CD8-positive, alpha-beta memory T cell (primary cell): Measurements from ENCODE around the gene ANK3. TPM values are rescaled to one million over a fixed set of nuclear protein-coding genes. Genes with fewer than 3 reads are reported as not detected.
A peak's percentile ranks its signal among the peaks of the same experiment; 100 is the strongest.

ENCODE experiments used
- CTCF ChIA-PET: fragments of 350-600 bp; sonication (Branson Sonifier 250); formaldehyde crosslinking; loops from one replicate; lab custom pipeline; 2021; ENCODE audit warnings: antibody characterized with exemption; lab: Charles Lee
- POLR2A ChIA-PET: fragments of 350-600 bp; sonication (Branson Sonifier 250); formaldehyde crosslinking; loops from one replicate; lab custom pipeline; 2021; ENCODE audit warnings: antibody characterized with exemption; lab: Charles Lee
- DNase-seq, 5 donors: peaks; one replicate each; pipeline versions ENCODE4 v3.0.0 to v3.0.0-alpha.2; 2020 to 2022; ENCODE audit warnings: mixed read lengths in 1 of 5
- H3K27ac ChIP-seq: one replicate; pipeline ENCODE4 v1.7.0; 2013; ENCODE audit warnings: low read depth, mild to moderate bottlenecking, low read length, moderate library complexity
- H3K27me3 ChIP-seq: 2 replicates; pipeline ENCODE4 v1.7.0; 2013; ENCODE audit warnings: low read length, mild to moderate bottlenecking; ENCODE audit not compliant: insufficient read depth, poor library complexity, severe bottlenecking
- H3K36me3 ChIP-seq: 2 replicates; pipeline ENCODE4 v1.7.0; 2013; ENCODE audit warnings: mild to moderate bottlenecking, low read length, moderate library complexity; ENCODE audit not compliant: insufficient read depth
- H3K4me1 ChIP-seq: 2 replicates; pipeline ENCODE4 v1.7.0; 2013; ENCODE audit warnings: mild to moderate bottlenecking, low read length, moderate library complexity; ENCODE audit not compliant: insufficient read depth
- H3K4me3 ChIP-seq: 2 replicates; pipeline ENCODE4 v1.7.0; 2013; ENCODE audit warnings: mild to moderate bottlenecking, low read length
- H3K9me3 ChIP-seq: 2 replicates; pipeline ENCODE4 v1.7.0; 2013; ENCODE audit warnings: mild to moderate bottlenecking, low read length
- H3K27ac Mint-ChIP-seq, 8 donors: one replicate each; pipeline ENCODE4 v1.8.0; 2020 to 2021; ENCODE audit warnings: mixed read lengths in 8 of 8, mild to moderate bottlenecking in 6 of 8, inconsistent platforms in 3 of 8, moderate library complexity in 3 of 8
- H3K27me3 Mint-ChIP-seq, 2 donors: one replicate each; pipeline ENCODE4 v1.8.0; 2020 to 2021; ENCODE audit warnings: mixed read lengths in 2 of 2, mild to moderate bottlenecking in 1 of 2, moderate library complexity in 1 of 2
- H3K36me3 Mint-ChIP-seq, 3 donors: one replicate each; pipeline ENCODE4 v1.8.0; 2020 to 2021; ENCODE audit warnings: mixed read lengths in 3 of 3, inconsistent platforms in 1 of 3, mild to moderate bottlenecking in 1 of 3
- H3K4me1 Mint-ChIP-seq, 3 donors: one replicate each; pipeline ENCODE4 v1.8.0; 2020 to 2021; ENCODE audit warnings: mixed read lengths in 3 of 3, inconsistent platforms in 1 of 3, mild to moderate bottlenecking in 1 of 3
- H3K4me3 Mint-ChIP-seq, 7 donors: one replicate each; pipeline ENCODE4 v1.8.0; 2020 to 2021; ENCODE audit warnings: mixed read lengths in 7 of 7, mild to moderate bottlenecking in 6 of 7, moderate library complexity in 4 of 7, inconsistent platforms in 2 of 7
- H3K9me3 Mint-ChIP-seq, 5 donors: one replicate each; pipeline ENCODE4 v1.8.0; 2020 to 2022; ENCODE audit warnings: mixed read lengths in 5 of 5, mild to moderate bottlenecking in 3 of 5, moderate library complexity in 2 of 5, inconsistent platforms in 1 of 5
- polyA plus RNA-seq: library from polyadenylated mRNA; unstranded; fragments of 300-500 nt; fragmentation: Illumina TruSeq; gene quantifications from one replicate; pipeline ENCODE4 v1.2.3, GENCODE V29; 2021
- total RNA-seq, 2 experiments: library from RNA; stranded (reverse); gene quantifications; one replicate each; pipeline ENCODE4 v1.2.3, GENCODE V29; 2021

The ANK3 gene
- total and polyA plus RNA-seq, 3 experiments from 2014 or later, result 10.2 to 12.8 (median 11.8) TPM

GRCh38 chr10:60375293-60376004 is 14.2 kb downstream of the ANK3 start:
- POLR2A ChIA-PET, result no interaction called here
- H3K27me3 Mint-ChIP-seq, result peaks cover 0 to 7% of the 10 kb centered on the region in 2 donors
- H3K27ac Mint-ChIP-seq, result no peak overlapping the region
- CTCF ChIA-PET, result no interaction called here
- no peaks in the 10 kb centered on the region for H3K36me3 ChIP-seq
- H3K9me3 Mint-ChIP-seq, result no peaks in the 10 kb centered on the region
- H3K27me3 ChIP-seq, result no peaks in the 10 kb centered on the region
- H3K4me1 Mint-ChIP-seq, result peaks cover 0 to 15% (median 0%) of the 10 kb centered on the region in 3 donors
- no peaks in the 10 kb centered on the region for H3K4me1 ChIP-seq
- H3K9me3 ChIP-seq, result no peaks in the 10 kb centered on the region
- H3K4me3 ChIP-seq, result no peak overlapping the region
- DNase-seq, result no peak
- no peak overlapping the region for H3K27ac ChIP-seq
- H3K4me3 Mint-ChIP-seq, result no peak overlapping the region
- peaks cover 0 to 5% (median 0%) of the 10 kb centered on the region in 3 donors for H3K36me3 Mint-ChIP-seq

GRCh38 chr10:60374836-60375235 is 14.8 kb downstream of the ANK3 start:
- ChIA-PET POLR2A (no interaction called here), CTCF (no interaction called here)
- H3K27ac Mint-ChIP-seq, result no peak overlapping the region
- H3K27me3 Mint-ChIP-seq, result peaks cover 0 to 7% of the 10 kb centered on the region in 2 donors
- no peak overlapping the region for H3K4me3 Mint-ChIP-seq
- Histone ChIP-seq H3K4me1 (no peaks in the 10 kb centered on the region), H3K36me3 (no peaks in the 10 kb centered on the region), H3K9me3 (no peaks in the 10 kb centered on the region), H3K27me3 (no peaks in the 10 kb centered on the region), H3K27ac (no peak overlapping the region), H3K4me3 (no peak overlapping the region)
- H3K4me1 Mint-ChIP-seq, result peaks cover 0 to 14% (median 0%) of the 10 kb centered on the region in 3 donors
- peaks cover 0 to 5% (median 0%) of the 10 kb centered on the region in 3 donors for H3K36me3 Mint-ChIP-seq
- DNase-seq, result no peak
- H3K9me3 Mint-ChIP-seq, result no peaks in the 10 kb centered on the region

GRCh38 chr10:60372436-60372835 is 17.2 kb downstream of the ANK3 start:
- Histone ChIP-seq H3K36me3 (no peaks in the 10 kb centered on the region), H3K4me3 (no peak overlapping the region), H3K9me3 (no peaks in the 10 kb centered on the region), H3K27me3 (no peaks in the 10 kb centered on the region), H3K27ac (no peak overlapping the region), H3K4me1 (no peaks in the 10 kb centered on the region)
- Mint-ChIP-seq H3K36me3 (peaks cover 0 to 5% (median 0%) of the 10 kb centered on the region in 3 donors), H3K9me3 (no peaks in the 10 kb centered on the region), H3K4me3 (no peak overlapping the region), H3K27ac (no peak overlapping the region), H3K27me3 (peaks cover 0 to 7% of the 10 kb centered on the region in 2 donors), H3K4me1 (peaks cover 0 to 11% (median 0%) of the 10 kb centered on the region in 3 donors)
- ChIA-PET CTCF (no interaction called here), POLR2A (no interaction called here)
- DNase-seq, result no peak

- Histone ChIP-seq H3K27ac (no peak overlapping the region), H3K4me3 (no peak overlapping the region), H3K9me3 (no peaks in the 10 kb centered on the region), H3K36me3 (no peaks in the 10 kb centered on the region), H3K4me1 (no peaks in the 10 kb centered on the region), H3K27me3 (no peaks in the 10 kb centered on the region)
- Mint-ChIP-seq H3K9me3 (no peaks in the 10 kb centered on the region), H3K27ac (no peak overlapping the region), H3K4me1 (peaks cover 0 to 11% (median 0%) of the 10 kb centered on the region in 3 donors), H3K36me3 (peaks cover 0 to 5% (median 0%) of the 10 kb centered on the region in 3 donors), H3K27me3 (peaks cover 0 to 3% of the 10 kb centered on the region in 2 donors), H3K4me3 (no peak overlapping the region)
- CTCF ChIA-PET, result no interaction called here
- no peak for DNase-seq
- POLR2A ChIA-PET, result no interaction called here
These were observed 20.1 kb downstream of the ANK3 start for GRCh38 chr10:60369547-60369930.

- Mint-ChIP-seq H3K4me1 (peaks cover 0 to 11% (median 0%) of the 10 kb centered on the region in 3 donors), H3K27me3 (peaks cover 0 to 3% of the 10 kb centered on the region in 2 donors), H3K4me3 (no peak overlapping the region), H3K9me3 (no peaks in the 10 kb centered on the region), H3K36me3 (peaks cover 0 to 5% (median 0%) of the 10 kb centered on the region in 3 donors), H3K27ac (no peak overlapping the region)
- ChIA-PET CTCF (no interaction called here), POLR2A (no interaction called here)
- H3K27me3 ChIP-seq, result no peaks in the 10 kb centered on the region
- no peaks in the 10 kb centered on the region for H3K9me3 ChIP-seq
- H3K27ac ChIP-seq, result no peak overlapping the region
- H3K36me3 ChIP-seq, result no peaks in the 10 kb centered on the region
- H3K4me3 ChIP-seq, result no peak overlapping the region
- no peaks in the 10 kb centered on the region for H3K4me1 ChIP-seq
- no peak for DNase-seq
These were observed 20.7 kb downstream of the ANK3 start for GRCh38 chr10:60368875-60369546.

GRCh38 chr10:60367901-60368300 is 21.8 kb downstream of the ANK3 start:
- Histone ChIP-seq H3K36me3 (no peaks in the 10 kb centered on the region), H3K4me3 (no peak overlapping the region), H3K27me3 (no peaks in the 10 kb centered on the region), H3K4me1 (no peaks in the 10 kb centered on the region), H3K9me3 (no peaks in the 10 kb centered on the region), H3K27ac (no peak overlapping the region)
- Mint-ChIP-seq H3K27ac (no peak overlapping the region), H3K4me1 (peaks cover 0 to 6% (median 0%) of the 10 kb centered on the region in 3 donors), H3K4me3 (no peak overlapping the region), H3K36me3 (no peaks in the 10 kb centered on the region), H3K9me3 (no peaks in the 10 kb centered on the region), H3K27me3 (no peaks in the 10 kb centered on the region)
- POLR2A ChIA-PET, result no interaction called here
- CTCF ChIA-PET, result no interaction called here
- no peak for DNase-seq

- CTCF ChIA-PET, result no interaction called here
- POLR2A ChIA-PET, result no interaction called here
- peaks cover 0 to 5% (median 0%) of the 10 kb centered on the region in 3 donors for H3K4me1 Mint-ChIP-seq
These were observed 22.2 kb downstream of the ANK3 start for GRCh38 chr10:60367431-60367830.

GRCh38 chr10:60367024-60367423 is 22.7 kb downstream of the ANK3 start:
- H3K27me3 ChIP-seq, result no peaks in the 10 kb centered on the region
- Mint-ChIP-seq H3K27ac (no peak overlapping the region), H3K9me3 (no peaks in the 10 kb centered on the region), H3K36me3 (no peaks in the 10 kb centered on the region), H3K27me3 (no peaks in the 10 kb centered on the region), H3K4me1 (peaks cover 0 to 5% (median 0%) of the 10 kb centered on the region in 3 donors), H3K4me3 (no peak overlapping the region)
- CTCF ChIA-PET, result no interaction called here
- no peak overlapping the region for H3K4me3 ChIP-seq
- DNase-seq, result no peak
- no peaks in the 10 kb centered on the region for H3K4me1 ChIP-seq
- H3K27ac ChIP-seq, result no peak overlapping the region
- no peaks in the 10 kb centered on the region for H3K9me3 ChIP-seq
- POLR2A ChIA-PET, result no interaction called here
- H3K36me3 ChIP-seq, result no peaks in the 10 kb centered on the region

More at GRCh38 chr10:60367431-60367830, 22.2 kb downstream of the ANK3 start:
- no peak for DNase-seq
- H3K9me3 ChIP-seq, result no peaks in the 10 kb centered on the region
- H3K9me3 Mint-ChIP-seq, result no peaks in the 10 kb centered on the region
- H3K27ac Mint-ChIP-seq, result peak overlapping the region in 1 of 8 donors; percentile 25
- no peaks in the 10 kb centered on the region for H3K4me1 ChIP-seq
- no peaks in the 10 kb centered on the region for H3K27me3 Mint-ChIP-seq
- no peaks in the 10 kb centered on the region for H3K27me3 ChIP-seq
- no peaks in the 10 kb centered on the region for H3K36me3 Mint-ChIP-seq
- no peak overlapping the region for H3K27ac ChIP-seq
- no peaks in the 10 kb centered on the region for H3K36me3 ChIP-seq
- H3K4me3 ChIP-seq, result no peak overlapping the region
- no peak overlapping the region for H3K4me3 Mint-ChIP-seq
